Keratinocyte (primary cell): ENCODE results near the gene PTPN21.

Experiments
- CTCF ChIP-seq, 3 experiments: IDR thresholded peaks in 1 of 3; conservative IDR thresholded peaks in 1 of 3; optimal IDR thresholded peaks in 1 of 3; 2 replicates in 2 of 3; 3 replicates in 1 of 3; pipeline versions ENCODE3 to v1.5.1; 2011; ENCODE audit warnings: low read length in 3 of 3, mild to moderate bottlenecking in 3 of 3, moderate library complexity in 2 of 3, control low read depth in 1 of 3, inconsistent platforms in 1 of 3; ENCODE audit not compliant: insufficient read depth in 2 of 3; ENCODE audit errors: extremely low read depth in 1 of 3
- EZH2 ChIP-seq: IDR thresholded peaks from one replicate; pipeline ENCODE4 v1.6.1; 2012; ENCODE audit warnings: inconsistent platforms, mild to moderate bottlenecking, low read length, moderate library complexity

GRCh38 chr14:88490168-88490567 lies 64.6 kb downstream of the PTPN21 start:
- TF ChIP-seq CTCF (optimal IDR thresholded peaks at IDR 0.05 in 1 of 3, IDR thresholded peaks at IDR 0.05 in 1 of 3, conservative IDR thresholded peaks at IDR 0.05 in 1 of 3; ENCODE audit: extremely low read depth in 1 of 3, insufficient read depth in 2 of 3, low read length in 3 of 3) = no peak
- TF ChIP-seq EZH2 = no peak
